GM11168 (cell line): ENCODE measurements around the gene B3GALT2.
"Not testable (repeated sequence)": the region's sequence is repeated elsewhere in the genome, so short reads cannot be mapped to it uniquely, and the experiment has no call there.

Source experiments
- in situ Hi-C: fragments of 300-500 bp; cut with MboI; formaldehyde crosslinking; loops from one replicate; pipeline ENCODE4 v1.12.0; 2022; ENCODE audit warnings: low sequenced_read_pairs; ENCODE audit not compliant: unreplicated experiment

B3GALT2 gene

GRCh38 chr1:193185901-193186731 is at the start of gene B3GALT2:
TSS of gene B3GALT2 (minus strand) at chr1:193186613. CDS start at chr1:193181562, 5,051 bp downstream.
- in situ Hi-C loops = no loop called here

- in situ Hi-C loops = no loop called here
Measured at GRCh38 chr1:193234530-193234929, 48.1 kb upstream of the B3GALT2 start.

DNA sequence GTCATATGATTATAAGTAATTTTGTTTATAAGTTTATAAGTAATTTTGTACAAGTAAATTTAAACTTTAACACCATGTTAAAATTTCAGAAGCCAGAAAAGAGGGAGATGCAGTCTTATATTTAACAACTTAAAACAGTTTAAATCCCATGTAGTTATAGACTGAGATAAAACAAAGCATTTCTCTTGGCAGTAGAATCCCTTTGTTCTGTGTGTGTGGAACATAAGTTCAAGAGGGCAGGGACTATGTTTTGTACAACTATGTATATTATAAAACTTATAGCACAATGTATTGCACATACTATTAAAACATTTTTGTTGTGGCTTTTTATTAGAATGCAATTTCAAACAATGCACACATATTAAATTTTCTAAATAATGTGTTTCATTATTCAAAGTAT is 44.7 kb upstream of the B3GALT2 start:
- in situ Hi-C loops = not testable (repeated sequence)

DNA sequence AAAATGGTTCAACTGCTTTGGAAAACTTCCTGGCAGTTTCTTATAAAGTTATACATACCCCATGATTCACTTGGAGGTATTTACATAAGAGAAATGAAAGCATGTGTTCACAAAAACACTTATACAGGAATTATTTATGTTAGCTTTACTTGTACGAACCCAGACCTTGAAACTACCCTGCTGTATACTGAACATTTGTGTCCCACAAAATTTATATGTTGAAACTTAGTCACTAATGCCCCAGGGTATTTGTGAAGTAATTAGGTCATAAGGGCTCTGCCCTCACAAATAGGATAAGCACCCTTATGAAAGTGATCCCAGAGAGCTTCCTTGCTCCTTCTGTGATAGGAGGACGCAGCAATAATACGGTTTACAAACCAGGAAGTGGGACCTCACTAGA is 42.7 kb upstream of the B3GALT2 start:
- in situ Hi-C loops = no loop called here

DNA sequence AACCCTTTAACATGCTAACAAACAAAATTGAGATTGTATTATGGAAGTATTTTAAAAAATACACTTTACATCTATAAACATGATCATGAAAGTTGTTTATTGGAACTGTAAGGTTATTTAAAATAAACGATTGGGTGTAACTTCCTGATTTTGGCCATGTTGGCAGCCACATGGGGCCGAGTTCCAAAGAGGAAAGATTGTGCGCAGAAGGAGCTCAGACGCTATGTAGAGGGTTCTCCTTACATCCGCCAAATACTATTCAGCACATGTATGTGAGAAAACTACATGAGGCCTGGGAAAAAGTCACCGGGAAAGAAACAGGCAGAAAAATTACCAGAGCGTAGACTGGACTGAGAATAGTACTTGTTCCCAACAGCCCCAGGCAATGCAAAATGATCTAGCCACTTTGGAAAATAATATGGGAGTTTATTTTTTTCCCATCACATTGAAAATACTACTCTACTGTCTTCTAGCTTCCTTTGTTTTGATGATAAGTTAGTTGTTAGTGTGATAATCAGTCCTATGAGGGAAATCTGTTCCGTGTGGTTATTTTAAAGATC is 35.7 kb upstream of the B3GALT2 start:
- in situ Hi-C loops = no loop called here

DNA sequence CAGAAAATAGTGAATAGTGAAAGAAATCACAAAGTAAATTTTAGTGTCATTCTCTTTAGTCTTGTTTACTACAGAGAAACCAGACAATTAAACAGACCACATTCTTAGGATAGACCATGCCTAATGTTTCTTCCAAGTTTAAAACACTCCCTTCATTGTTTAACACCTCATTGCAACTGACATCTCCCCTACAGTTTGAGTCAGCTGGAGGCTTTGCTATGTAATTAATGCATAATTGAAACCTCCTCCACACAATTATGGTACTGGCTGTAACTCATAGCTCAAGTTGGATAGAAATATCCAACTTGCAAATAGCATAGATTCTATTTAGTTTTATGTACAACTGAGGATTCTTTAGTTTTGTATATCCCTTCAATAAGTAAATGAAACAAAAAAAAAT is 35.2 kb upstream of the B3GALT2 start:
- in situ Hi-C loops = no loop called here

DNA sequence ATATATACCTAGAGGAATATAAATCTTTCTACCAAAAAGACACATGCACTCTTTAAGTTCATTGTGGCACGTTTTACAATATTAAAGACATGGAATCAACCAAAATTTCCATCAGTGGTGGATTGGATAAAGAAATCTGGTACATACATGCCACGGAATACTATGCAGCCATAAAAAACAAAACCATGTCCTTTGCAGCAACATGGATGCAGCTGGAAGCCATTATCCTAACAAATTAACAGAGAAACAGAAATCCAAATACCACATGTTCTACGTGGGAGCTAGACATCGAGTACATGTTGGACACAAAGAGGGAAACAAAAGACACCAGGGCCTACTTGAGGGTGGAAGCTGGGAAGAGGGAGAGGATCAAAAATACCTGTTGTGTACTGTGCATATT is 33.0 kb upstream of the B3GALT2 start:
- in situ Hi-C loops = no loop called here

- in situ Hi-C loops = no loop called here
Measured at GRCh38 chr1:193216920-193217319, 30.5 kb upstream of the B3GALT2 start.

GRCh38 chr1:193213998-193214397 is 27.6 kb upstream of the B3GALT2 start:
- in situ Hi-C loops = no loop called here

DNA sequence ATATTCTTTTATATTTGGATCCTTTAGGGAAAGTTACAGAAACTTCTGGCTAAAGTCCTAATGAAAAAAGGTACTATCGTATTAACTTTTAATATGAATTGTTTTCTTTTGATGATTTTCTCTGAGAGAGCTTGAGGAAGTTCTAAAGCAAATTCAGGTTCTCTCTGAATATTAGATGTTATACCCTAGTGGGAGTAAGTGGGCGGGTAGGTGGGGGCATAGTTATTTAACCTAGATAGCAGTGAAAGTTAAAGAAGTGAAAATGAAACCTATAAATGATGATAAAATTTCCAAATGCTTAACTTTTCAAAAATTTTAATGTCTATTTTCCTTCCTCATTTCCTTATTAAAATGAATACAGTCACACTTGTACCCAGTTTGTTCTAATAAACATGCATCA is 26.2 kb upstream of the B3GALT2 start:
- in situ Hi-C loops = no loop called here

DNA sequence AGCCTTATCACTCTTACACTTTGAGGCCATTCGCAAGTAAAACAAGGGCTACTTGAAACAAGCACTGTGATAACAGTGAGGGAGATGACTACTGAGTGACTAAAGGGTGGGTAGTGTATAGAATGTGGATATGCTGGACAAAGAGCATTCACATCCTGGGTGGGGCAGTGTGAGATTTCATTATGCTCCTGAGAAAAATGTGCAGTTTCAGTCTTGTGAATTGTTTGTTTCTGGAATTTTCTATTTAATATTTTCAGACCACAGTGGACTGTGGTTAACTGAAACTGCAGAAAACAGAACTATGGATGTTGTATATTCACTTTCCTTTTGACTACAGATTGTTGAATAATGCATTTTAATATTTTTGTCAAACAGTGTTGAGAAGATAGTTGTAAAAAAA is 25.1 kb upstream of the B3GALT2 start:
- in situ Hi-C loops = no loop called here

- in situ Hi-C loops = no loop called here
Measured at GRCh38 chr1:193210996-193211395, 24.6 kb upstream of the B3GALT2 start.

DNA sequence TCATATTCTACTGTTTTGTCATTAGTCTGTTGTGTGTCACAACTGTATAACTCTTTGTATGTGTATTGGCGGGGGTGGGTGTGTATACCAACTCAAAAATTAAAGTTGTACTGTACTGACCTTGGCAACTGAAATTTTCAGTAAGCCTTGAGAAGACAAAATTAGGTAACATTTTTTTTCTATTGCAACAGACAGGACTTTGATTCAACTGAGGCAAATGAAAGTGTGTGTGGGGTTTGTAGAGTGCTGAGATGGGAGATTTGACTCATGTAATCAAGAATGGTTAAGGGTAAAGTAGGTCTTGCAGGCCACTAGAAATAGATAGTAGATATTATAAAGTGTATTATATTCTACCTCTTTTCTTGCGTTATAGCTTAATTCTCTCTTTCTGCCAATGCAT is 14.6 kb upstream of the B3GALT2 start:
- in situ Hi-C loops = no loop called here

GRCh38 chr1:193199940-193200339 is 13.5 kb upstream of the B3GALT2 start:
- in situ Hi-C loops = no loop called here

GRCh38 chr1:193192586-193192985 is 6.2 kb upstream of the B3GALT2 start:
- in situ Hi-C loops = no loop called here

DNA sequence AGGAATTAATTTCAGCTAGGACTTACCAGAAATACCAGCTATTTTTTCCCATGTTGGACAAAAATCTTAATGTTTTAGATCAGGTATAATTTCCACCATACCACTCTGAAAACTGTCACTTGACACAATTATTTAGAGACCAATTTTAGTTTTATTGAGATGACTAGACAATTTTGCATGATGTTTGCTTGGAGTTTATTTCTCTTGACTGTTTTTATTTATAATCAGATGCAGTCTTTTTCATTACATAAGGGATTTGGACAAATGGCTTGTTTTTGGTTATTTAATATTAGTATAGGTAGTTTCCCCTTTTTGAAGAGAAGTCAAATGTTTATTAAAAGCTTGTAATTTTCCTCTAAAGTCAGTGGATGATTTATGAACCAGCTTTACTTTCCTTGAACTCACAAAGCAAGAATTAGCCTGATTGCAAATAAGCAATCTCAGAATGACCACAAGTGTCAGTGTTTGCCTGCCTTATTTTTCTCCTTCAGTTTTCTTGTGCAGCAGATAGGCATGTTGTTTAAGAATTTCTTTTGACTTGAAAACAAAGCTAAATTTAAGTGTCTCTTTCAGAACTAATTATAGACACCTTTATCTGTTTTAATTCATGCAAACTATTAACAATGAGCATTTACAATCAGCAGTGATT is 3.8 kb upstream of the B3GALT2 start:
- in situ Hi-C loops = no loop called here

DNA sequence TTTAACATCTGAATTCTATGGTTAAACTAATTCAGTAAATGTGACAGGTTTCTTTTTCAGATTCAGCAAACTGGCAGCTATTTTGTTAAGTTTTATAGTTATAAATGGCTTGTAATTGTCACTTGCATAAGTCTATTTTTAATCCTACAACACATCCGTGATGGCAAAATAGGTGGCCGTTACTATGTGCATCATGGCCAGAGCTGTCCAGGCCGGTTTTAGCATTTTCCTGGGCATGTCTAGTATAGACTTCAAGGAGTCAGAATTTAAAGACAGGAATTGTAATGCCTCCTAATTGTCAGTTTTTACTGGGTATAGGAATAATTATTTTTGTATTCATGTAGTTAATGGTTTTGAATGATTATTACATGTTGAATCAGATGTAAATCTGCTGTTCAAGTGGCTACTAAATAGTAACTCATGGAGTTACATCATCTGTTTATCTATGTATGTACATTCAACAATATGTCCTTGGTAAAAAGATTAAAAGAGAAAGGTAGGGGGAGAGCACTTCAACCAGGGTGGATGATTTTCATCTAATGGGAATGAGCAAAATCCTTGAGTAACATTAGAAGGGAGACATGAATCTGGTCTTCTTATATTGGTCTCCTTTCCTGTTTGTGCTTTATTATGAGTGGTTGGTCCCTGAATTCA is 3.2 kb upstream of the B3GALT2 start:
- in situ Hi-C loops = no loop called here

GRCh38 chr1:193188915-193189314 is 2.5 kb upstream of the B3GALT2 start:
- in situ Hi-C loops = not testable (repeated sequence)

- in situ Hi-C loops = no loop called here
Measured at GRCh38 chr1:193187114-193187513, 701 bp upstream of the B3GALT2 start.

DNA sequence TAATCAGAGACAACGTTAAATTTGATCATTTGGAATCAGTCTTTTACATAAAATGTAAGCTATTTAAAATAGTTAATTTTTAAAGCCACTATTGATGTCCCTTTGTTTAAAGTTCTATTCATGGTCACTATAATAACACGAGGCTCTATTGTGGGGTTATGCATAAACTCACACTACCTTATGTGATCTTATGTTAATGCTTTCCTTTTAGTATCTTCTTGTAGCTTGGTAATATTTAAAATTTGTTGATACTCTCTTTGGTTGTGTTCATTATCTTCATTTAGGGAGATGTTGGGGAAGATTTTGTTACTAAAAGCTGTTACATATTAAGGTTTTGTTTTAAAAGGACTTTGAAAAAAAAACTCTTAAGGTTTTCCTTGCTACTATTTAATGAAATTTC is 1.2 kb downstream of the B3GALT2 start:
- in situ Hi-C loops = no loop called here

GRCh38 chr1:193184776-193185175 is 1.6 kb downstream of the B3GALT2 start:
- in situ Hi-C loops = no loop called here
